BE2C (cell line): ENCODE results near the gene TMEM51.

Experiments used
- DNase-seq: peaks from one replicate; pipeline ENCODE4 v3.0.0-alpha.2; 2020
- H3K27me3 ChIP-seq: fragments of 250-450 bp; sonication (Bioruptor Pico); 2 replicates; pipeline ENCODE4 v1.5.1; 2020; ENCODE audit warnings: mild to moderate bottlenecking
- H3K36me3 ChIP-seq: fragments of 250-450 bp; sonication (Bioruptor Pico); 2 replicates; pipeline ENCODE4 v1.5.1; 2020; ENCODE audit warnings: mild to moderate bottlenecking
- H3K4me1 ChIP-seq: fragments of 250-450 bp; sonication (Bioruptor Pico); 2 replicates; pipeline ENCODE4 v1.5.1; 2020
- H3K4me3 ChIP-seq: 2 replicates; pipeline ENCODE4 v1.5.1; 2011; ENCODE audit warnings: low read depth, low read length
- H3K9me3 ChIP-seq: fragments of 250-450 bp; sonication (Bioruptor Pico); 2 replicates; pipeline ENCODE4 v1.5.1; 2020
- CTCF ChIP-seq: IDR thresholded peaks from 2 replicates; pipeline ENCODE4 v1.5.1; 2012; ENCODE audit warnings: mild to moderate bottlenecking, low read depth, low read length

Gene TMEM51

GRCh38 chr1:15246960-15247614 lies 93.5 kb downstream of the TMEM51 start, which contains the start of gene FHAD1:
FHAD1 (plus strand) TSS chr1:15247223; CDS start chr1:15251785, 4,562 bp downstream.
- Histone ChIP-seq H3K36me3 (no peaks in the 10 kb centered on the region), H3K9me3 (no peaks in the 10 kb centered on the region), H3K27me3 (no peaks in the 10 kb centered on the region), H3K4me1 (no peaks in the 10 kb centered on the region), H3K4me3 (peak within 1 kb of the TSS; percentile 49)
- DNase-seq, result peak; percentile 75
- no peak for TF ChIP-seq CTCF

DNA sequence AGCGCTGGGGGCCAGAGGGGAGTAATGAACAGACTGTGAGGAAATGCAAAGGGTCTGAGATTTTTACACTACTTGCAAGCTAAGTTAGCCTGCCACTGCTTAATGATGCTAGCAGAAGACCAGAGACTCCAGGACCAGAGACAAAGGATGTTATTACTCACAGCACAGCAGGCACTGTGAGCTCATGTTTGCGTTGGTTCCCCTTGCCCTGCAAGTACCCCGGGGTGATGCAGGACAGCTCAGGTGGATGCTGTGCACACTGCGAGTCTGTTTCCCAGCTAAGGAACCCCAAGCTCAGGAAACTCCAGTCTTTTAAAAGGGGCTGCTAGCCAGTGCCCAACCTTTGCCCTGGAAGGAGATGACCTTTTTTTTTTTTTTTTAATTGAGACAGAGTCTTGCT lies 94.7 kb downstream of the TMEM51 start:
- DNase-seq, result no peak
- H3K36me3 ChIP-seq, result no peaks in the 10 kb centered on the region
- no peak for TF ChIP-seq CTCF
- H3K27me3 ChIP-seq, result no peaks in the 10 kb centered on the region
- no peaks in the 10 kb centered on the region for H3K4me1 ChIP-seq
- no peaks in the 10 kb centered on the region for H3K9me3 ChIP-seq
- no peak overlapping the region for H3K4me3 ChIP-seq

DNA sequence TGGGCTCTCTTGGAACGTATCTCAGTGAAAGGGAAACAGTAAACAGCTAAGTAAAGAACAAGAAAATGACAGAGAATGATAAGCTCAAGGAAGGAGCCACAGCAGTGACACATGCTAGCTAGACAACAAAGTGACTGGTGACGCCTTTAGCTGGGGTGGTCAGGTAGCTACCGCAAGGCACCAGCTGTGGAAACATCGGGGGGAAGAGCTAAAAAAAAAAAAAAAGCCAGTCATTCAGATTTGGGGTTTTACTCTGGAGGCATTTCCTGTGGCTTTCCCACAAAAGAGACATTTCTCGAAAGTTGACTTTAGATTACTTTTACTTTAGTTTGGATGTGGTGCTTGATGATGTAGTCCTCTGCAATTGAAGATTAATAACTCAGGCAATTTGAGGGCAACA lies 95.5 kb downstream of the TMEM51 start:
- H3K9me3 ChIP-seq, result no peaks in the 10 kb centered on the region
- no peaks in the 10 kb centered on the region for H3K36me3 ChIP-seq
- no peak overlapping the region for H3K4me3 ChIP-seq
- DNase-seq, result no peak
- H3K4me1 ChIP-seq, result no peaks in the 10 kb centered on the region
- no peak for TF ChIP-seq CTCF
- no peaks in the 10 kb centered on the region for H3K27me3 ChIP-seq

- H3K36me3 ChIP-seq, result no peaks in the 10 kb centered on the region
- TF ChIP-seq CTCF, result no peak
- DNase-seq, result no peak
- H3K27me3 ChIP-seq, result no peaks in the 10 kb centered on the region
- H3K4me3 ChIP-seq, result no peak overlapping the region
- no peaks in the 10 kb centered on the region for H3K4me1 ChIP-seq
- H3K9me3 ChIP-seq, result no peaks in the 10 kb centered on the region
Measured at GRCh38 chr1:15251857-15252835, 98.6 kb downstream of the TMEM51 start.

DNA sequence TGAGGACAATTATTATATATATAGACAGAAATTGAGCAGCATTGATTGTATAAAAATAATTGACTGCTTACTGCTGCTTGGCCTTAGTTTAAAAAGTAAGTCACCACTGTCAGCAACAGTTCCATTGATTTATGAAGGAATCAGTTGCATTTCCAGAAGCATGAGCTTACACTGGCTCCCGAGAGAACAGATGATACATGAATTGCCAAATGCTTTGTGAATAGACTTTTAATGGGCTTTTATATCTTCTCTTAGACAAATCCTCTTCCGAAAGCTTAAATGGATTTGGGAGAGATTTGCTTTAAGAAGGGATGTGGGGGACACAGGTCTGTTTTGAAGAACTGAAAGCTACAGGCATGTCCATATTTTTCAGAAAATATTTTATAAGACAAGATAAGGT lies 101.0 kb downstream of the TMEM51 start:
- no peak for TF ChIP-seq CTCF
- no peaks in the 10 kb centered on the region for H3K4me1 ChIP-seq
- H3K9me3 ChIP-seq, result no peaks in the 10 kb centered on the region
- H3K27me3 ChIP-seq, result no peaks in the 10 kb centered on the region
- no peak overlapping the region for H3K4me3 ChIP-seq
- H3K36me3 ChIP-seq, result no peaks in the 10 kb centered on the region
- DNase-seq, result no peak

- no peak for DNase-seq
- H3K4me1 ChIP-seq, result no peaks in the 10 kb centered on the region
- no peaks in the 10 kb centered on the region for H3K9me3 ChIP-seq
- H3K27me3 ChIP-seq, result no peaks in the 10 kb centered on the region
- no peak overlapping the region for H3K4me3 ChIP-seq
- no peaks in the 10 kb centered on the region for H3K36me3 ChIP-seq
- TF ChIP-seq CTCF, result no peak
Measured at GRCh38 chr1:15255582-15256149, 102.1 kb downstream of the TMEM51 start.
